DND-41 (cell line): Measurements from ENCODE around the gene DUSP6.

ENCODE experiments used
- ATAC-seq: fragments of 200-7000 bp; cut with Tn5 transposase; 3 replicates; pipeline ENCODE4 v1.9.1; 2021; ENCODE audit warnings: low read depth; ENCODE audit not compliant: insufficient read depth
- DNase-seq: peaks from one replicate; pipeline ENCODE4 v3.0.0-alpha.2; 2020
- H2AFZ ChIP-seq: 2 replicates; pipeline ENCODE4 v1.6.0; 2012; ENCODE audit warnings: low read depth, low read length
- H3K27ac ChIP-seq: 2 replicates; pipeline ENCODE4 v1.5.1; 2012; ENCODE audit warnings: low read length, inconsistent platforms
- H3K27me3 ChIP-seq: fragments of 200-600 bp; sonication (generic); 2 replicates; pipeline ENCODE4 v1.6.0; 2012; ENCODE audit warnings: low read length, mild to moderate bottlenecking, inconsistent platforms; ENCODE audit not compliant: insufficient read depth, poor library complexity
- H3K36me3 ChIP-seq: 2 replicates; pipeline ENCODE4 v1.5.1; 2012; ENCODE audit warnings: low read length, inconsistent platforms; ENCODE audit not compliant: insufficient read depth
- H3K4me1 ChIP-seq: 2 replicates; pipeline ENCODE4 v1.5.1; 2012; ENCODE audit warnings: mild to moderate bottlenecking, low read length; ENCODE audit not compliant: insufficient read depth
- H3K4me2 ChIP-seq: 2 replicates; pipeline ENCODE4 v1.6.0; 2012; ENCODE audit warnings: mild to moderate bottlenecking, moderate library complexity, low read length, inconsistent platforms; ENCODE audit not compliant: insufficient read depth
- H3K4me3 ChIP-seq, 2 experiments: fragments of 200-600 bp in 1 of 2; shearing (Covaris generic) in 1 of 2; 2 replicates each; pipeline ENCODE4 v1.5.1; 2012 to 2016; ENCODE audit warnings: inconsistent platforms in 2 of 2, low read length in 2 of 2, mild to moderate bottlenecking in 2 of 2, low read depth in 1 of 2, moderate library complexity in 1 of 2
- H3K79me2 ChIP-seq: 2 replicates; pipeline ENCODE4 v1.6.0; 2012; ENCODE audit warnings: low read length, inconsistent platforms; ENCODE audit not compliant: insufficient read depth
- H3K9ac ChIP-seq: 2 replicates; pipeline ENCODE4 v1.6.0; 2012; ENCODE audit warnings: low read depth, mild to moderate bottlenecking, inconsistent platforms, low read length, moderate library complexity
- H3K9me3 ChIP-seq: 2 replicates; pipeline ENCODE4 v1.5.1; 2012; ENCODE audit warnings: low read length, moderate library complexity, mild to moderate bottlenecking, inconsistent platforms; ENCODE audit not compliant: insufficient read depth, severe bottlenecking
- H4K20me1 ChIP-seq: 2 replicates; pipeline ENCODE4 v1.6.0; 2012; ENCODE audit warnings: low read length; ENCODE audit not compliant: insufficient read depth
- EZH2 ChIP-seq: IDR thresholded peaks from 3 replicates; pipeline ENCODE4 v1.6.1; 2012; ENCODE audit warnings: borderline replicate concordance, low read depth, mild to moderate bottlenecking, moderate library complexity, low read length, inconsistent platforms; ENCODE audit not compliant: severe bottlenecking
- TF ChIP-seq, protein P1 (sequence below): IDR thresholded peaks from 2 replicates; pipeline ENCODE4 v1.5.1; 2012; ENCODE audit warnings: borderline replicate concordance, low read length, moderate library complexity, mild to moderate bottlenecking; ENCODE audit not compliant: poor library complexity, severe bottlenecking; ENCODE audit errors: extremely low read depth

The DUSP6 gene

DNA sequence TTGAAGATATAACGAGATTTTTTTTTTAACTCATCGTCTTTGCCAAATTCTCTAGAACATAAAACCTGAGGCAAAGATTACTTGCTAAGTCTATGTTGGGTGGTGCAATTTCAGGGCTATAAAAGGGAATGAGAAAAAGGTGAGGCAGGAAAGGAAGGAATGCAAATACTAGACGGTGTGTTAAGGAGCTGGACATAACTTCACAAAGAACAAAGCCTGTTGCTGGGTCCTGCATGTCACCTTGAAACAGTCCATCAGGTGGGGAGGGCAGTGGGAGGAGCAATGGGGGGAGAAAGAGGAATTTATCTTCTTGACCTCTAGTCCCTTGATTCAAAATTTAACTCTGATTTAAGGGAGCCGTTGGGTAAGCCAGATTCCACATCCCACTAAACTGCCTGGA lies 16.1 kb upstream of the DUSP6 start:
- H3K4me3 ChIP-seq: no peak overlapping the region
- H3K79me2 ChIP-seq: no peaks in the 10 kb centered on the region
- no peaks in the 10 kb centered on the region for H4K20me1 ChIP-seq
- H3K27me3 ChIP-seq: no peaks in the 10 kb centered on the region
- DNase-seq: no peak
- no peaks in the 10 kb centered on the region for H3K36me3 ChIP-seq
- H2AFZ ChIP-seq: no peak overlapping the region
- H3K9ac ChIP-seq: no peak overlapping the region
- H3K4me2 ChIP-seq: no peak overlapping the region
- no peak for ATAC-seq
- no peak overlapping the region for H3K27ac ChIP-seq
- TF ChIP-seq EZH2: no peak
- TF ChIP-seq, protein P1, sequence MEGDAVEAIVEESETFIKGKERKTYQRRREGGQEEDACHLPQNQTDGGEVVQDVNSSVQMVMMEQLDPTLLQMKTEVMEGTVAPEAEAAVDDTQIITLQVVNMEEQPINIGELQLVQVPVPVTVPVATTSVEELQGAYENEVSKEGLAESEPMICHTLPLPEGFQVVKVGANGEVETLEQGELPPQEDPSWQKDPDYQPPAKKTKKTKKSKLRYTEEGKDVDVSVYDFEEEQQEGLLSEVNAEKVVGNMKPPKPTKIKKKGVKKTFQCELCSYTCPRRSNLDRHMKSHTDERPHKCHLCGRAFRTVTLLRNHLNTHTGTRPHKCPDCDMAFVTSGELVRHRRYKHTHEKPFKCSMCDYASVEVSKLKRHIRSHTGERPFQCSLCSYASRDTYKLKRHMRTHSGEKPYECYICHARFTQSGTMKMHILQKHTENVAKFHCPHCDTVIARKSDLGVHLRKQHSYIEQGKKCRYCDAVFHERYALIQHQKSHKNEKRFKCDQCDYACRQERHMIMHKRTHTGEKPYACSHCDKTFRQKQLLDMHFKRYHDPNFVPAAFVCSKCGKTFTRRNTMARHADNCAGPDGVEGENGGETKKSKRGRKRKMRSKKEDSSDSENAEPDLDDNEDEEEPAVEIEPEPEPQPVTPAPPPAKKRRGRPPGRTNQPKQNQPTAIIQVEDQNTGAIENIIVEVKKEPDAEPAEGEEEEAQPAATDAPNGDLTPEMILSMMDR: no peak
- H3K4me1 ChIP-seq: peaks cover 13% of the 10 kb centered on the region
- no peaks in the 10 kb centered on the region for H3K9me3 ChIP-seq

DNA sequence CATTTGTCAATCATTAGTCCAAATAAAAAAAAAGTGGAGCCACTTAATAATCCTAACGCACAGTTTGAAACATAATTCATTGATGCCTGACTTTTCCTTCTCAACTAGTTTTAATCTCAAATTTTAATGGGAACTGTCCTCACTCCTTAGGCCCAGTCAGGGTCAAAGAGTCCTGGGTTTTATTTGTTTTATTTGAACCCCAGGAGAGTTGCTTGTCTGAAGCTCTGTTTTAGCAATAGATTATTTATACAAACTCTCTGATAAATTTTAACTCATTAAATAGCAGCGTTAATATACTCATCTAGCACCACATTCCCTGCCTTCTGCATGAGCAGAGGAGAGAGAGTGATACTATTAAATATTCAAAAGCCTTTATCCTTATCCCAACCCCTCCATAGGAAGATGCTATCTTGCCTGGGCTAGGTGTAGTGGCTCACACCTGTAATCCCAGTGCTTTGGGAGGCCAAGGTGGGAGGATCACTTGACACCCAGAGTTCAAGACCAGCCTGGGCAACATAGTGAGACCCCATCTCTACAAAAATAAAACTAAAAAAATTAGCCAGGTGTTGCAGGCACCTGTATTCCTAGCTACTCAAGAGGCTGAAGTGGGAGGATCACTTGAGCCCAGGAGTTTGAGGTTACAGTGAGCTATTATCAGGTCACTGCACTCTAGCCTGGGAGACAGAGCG lies 14.5 kb upstream of the DUSP6 start:
- H3K9ac ChIP-seq: no peak overlapping the region
- no peaks in the 10 kb centered on the region for H3K27me3 ChIP-seq
- no peak overlapping the region for H3K4me3 ChIP-seq
- no peaks in the 10 kb centered on the region for H3K36me3 ChIP-seq
- H3K9me3 ChIP-seq: no peaks in the 10 kb centered on the region
- H3K79me2 ChIP-seq: no peaks in the 10 kb centered on the region
- ATAC-seq: no peak
- H2AFZ ChIP-seq: no peak overlapping the region
- H3K4me1 ChIP-seq: peaks cover 13% of the 10 kb centered on the region
- no peak overlapping the region for H3K4me2 ChIP-seq
- H4K20me1 ChIP-seq: no peaks in the 10 kb centered on the region
- TF ChIP-seq EZH2: no peak
- TF ChIP-seq, protein P1: no peak
- no peak for DNase-seq
- H3K27ac ChIP-seq: no peak overlapping the region

DNA sequence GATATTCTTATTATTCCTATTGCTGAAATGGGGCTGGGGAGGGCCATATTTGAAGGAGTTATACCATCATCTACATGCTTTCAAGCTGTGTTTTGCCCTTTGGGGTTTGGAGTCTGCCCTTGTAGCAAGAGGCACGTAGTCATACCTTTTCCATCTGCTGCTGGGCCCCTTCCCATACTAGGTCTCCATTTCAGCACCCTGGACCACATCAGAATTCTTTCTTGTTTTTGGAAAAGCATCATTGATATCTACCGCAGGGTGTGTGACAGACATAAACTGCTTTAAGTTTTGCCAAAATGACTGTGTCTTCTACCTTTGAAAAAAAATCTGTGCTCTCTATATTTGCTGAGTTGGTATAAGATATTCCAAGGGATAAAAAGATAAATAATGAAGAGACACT lies 12.3 kb upstream of the DUSP6 start:
- no peak overlapping the region for H3K4me3 ChIP-seq
- no peak for DNase-seq
- ATAC-seq: 0 out of 3 replicates have a peak, but pooled peaks have one; percentile 47
- H3K36me3 ChIP-seq: no peaks in the 10 kb centered on the region
- no peaks in the 10 kb centered on the region for H4K20me1 ChIP-seq
- no peaks in the 10 kb centered on the region for H3K27me3 ChIP-seq
- H3K9ac ChIP-seq: no peak overlapping the region
- H3K79me2 ChIP-seq: no peaks in the 10 kb centered on the region
- H3K4me1 ChIP-seq: no peaks in the 10 kb centered on the region
- H3K9me3 ChIP-seq: no peaks in the 10 kb centered on the region
- no peak overlapping the region for H2AFZ ChIP-seq
- TF ChIP-seq, protein P1: no peak
- TF ChIP-seq EZH2: no peak
- H3K4me2 ChIP-seq: no peak overlapping the region
- no peak overlapping the region for H3K27ac ChIP-seq
